GM19467 (cell line): ENCODE measurements around the gene MCUR1.
"Not testable (repeated sequence)": the region's sequence is repeated elsewhere in the genome, so short reads cannot be mapped to it uniquely, and the experiment has no call there.

Experiments
- ATAC-seq: cut with Tn5 transposase; IDR thresholded peaks from one replicate; pipeline ENCODE4 v1.9.1; 2021; ENCODE audit warnings: mild to moderate bottlenecking, moderate library complexity; ENCODE audit not compliant: unreplicated experiment

Gene MCUR1

GRCh38 chr6:13780162-13780561, 34.2 kb downstream of the MCUR1 start:
- ATAC-seq = not testable (repeated sequence)

- ATAC-seq = no peak
These were observed 36.3 kb downstream of the MCUR1 start for GRCh38 chr6:13778028-13778427.

- ATAC-seq = no peak
These were observed 37.8 kb downstream of the MCUR1 start for GRCh38 chr6:13776602-13777001.

GRCh38 chr6:13775466-13775865, 38.9 kb downstream of the MCUR1 start:
- not testable (repeated sequence) for ATAC-seq

- ATAC-seq = not testable (repeated sequence)
These were observed 41.9 kb downstream of the MCUR1 start for GRCh38 chr6:13772358-13773030.

GRCh38 chr6:13769655-13770053, 44.7 kb downstream of the MCUR1 start:
- ATAC-seq = no peak

GRCh38 chr6:13769034-13769654, 45.2 kb downstream of the MCUR1 start:
- no peak for ATAC-seq

GRCh38 chr6:13767121-13767808, 47.1 kb downstream of the MCUR1 start:
- ATAC-seq = no peak

GRCh38 chr6:13766201-13766634, 48.1 kb downstream of the MCUR1 start:
- ATAC-seq = no peak

GRCh38 chr6:13765570-13765969, 48.8 kb downstream of the MCUR1 start:
- ATAC-seq = no peak

GRCh38 chr6:13764996-13765395, 49.4 kb downstream of the MCUR1 start:
- no peak for ATAC-seq

- no peak for ATAC-seq
These were observed 50.5 kb downstream of the MCUR1 start for GRCh38 chr6:13763740-13764381.

GRCh38 chr6:13762611-13763441, 51.5 kb downstream of the MCUR1 start:
- ATAC-seq = no peak

GRCh38 chr6:13761361-13762036, 52.9 kb downstream of the MCUR1 start:
- no peak for ATAC-seq

GRCh38 chr6:13760307-13761304, 53.8 kb downstream of the MCUR1 start:
- ATAC-seq = no peak

- ATAC-seq = no peak
These were observed 55.3 kb downstream of the MCUR1 start for GRCh38 chr6:13759025-13759424.

GRCh38 chr6:13754644-13755043, 59.7 kb downstream of the MCUR1 start:
- no peak for ATAC-seq

GRCh38 chr6:13743736-13744127, 70.6 kb downstream of the MCUR1 start:
- no peak for ATAC-seq
